GM18907 (cell line): ENCODE results near the gene PTPRE.
A peak's percentile ranks its signal among the peaks of the same experiment; 100 is the strongest.

ENCODE experiments used
- ATAC-seq: cut with Tn5 transposase; IDR thresholded peaks from one replicate; pipeline ENCODE4 v1.9.1; 2021; ENCODE audit warnings: mild to moderate bottlenecking, moderate library complexity; ENCODE audit not compliant: unreplicated experiment

Gene PTPRE

GRCh38 chr10:128018236-128018635 is 111.3 kb downstream of the PTPRE start:
- ATAC-seq, result no peak

DNA sequence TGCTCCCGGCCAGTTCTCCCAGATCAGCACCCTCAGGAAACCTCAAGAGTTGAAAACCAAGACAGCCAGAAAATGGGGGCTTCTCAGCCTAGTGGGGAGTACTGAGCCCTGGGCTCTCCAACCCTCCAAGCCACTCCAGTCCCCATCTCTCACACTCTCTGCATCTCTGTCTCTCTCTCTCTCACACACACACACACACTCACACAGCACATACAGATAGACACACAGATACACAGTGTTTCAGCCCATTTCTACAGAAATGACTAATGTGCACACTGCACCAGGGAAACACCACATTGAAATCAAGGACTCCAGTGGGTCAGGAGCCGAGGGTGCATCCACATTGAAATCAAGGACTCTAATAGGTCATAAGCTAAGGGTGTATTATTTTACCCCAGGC is 111.8 kb downstream of the PTPRE start:
- no peak for ATAC-seq

DNA sequence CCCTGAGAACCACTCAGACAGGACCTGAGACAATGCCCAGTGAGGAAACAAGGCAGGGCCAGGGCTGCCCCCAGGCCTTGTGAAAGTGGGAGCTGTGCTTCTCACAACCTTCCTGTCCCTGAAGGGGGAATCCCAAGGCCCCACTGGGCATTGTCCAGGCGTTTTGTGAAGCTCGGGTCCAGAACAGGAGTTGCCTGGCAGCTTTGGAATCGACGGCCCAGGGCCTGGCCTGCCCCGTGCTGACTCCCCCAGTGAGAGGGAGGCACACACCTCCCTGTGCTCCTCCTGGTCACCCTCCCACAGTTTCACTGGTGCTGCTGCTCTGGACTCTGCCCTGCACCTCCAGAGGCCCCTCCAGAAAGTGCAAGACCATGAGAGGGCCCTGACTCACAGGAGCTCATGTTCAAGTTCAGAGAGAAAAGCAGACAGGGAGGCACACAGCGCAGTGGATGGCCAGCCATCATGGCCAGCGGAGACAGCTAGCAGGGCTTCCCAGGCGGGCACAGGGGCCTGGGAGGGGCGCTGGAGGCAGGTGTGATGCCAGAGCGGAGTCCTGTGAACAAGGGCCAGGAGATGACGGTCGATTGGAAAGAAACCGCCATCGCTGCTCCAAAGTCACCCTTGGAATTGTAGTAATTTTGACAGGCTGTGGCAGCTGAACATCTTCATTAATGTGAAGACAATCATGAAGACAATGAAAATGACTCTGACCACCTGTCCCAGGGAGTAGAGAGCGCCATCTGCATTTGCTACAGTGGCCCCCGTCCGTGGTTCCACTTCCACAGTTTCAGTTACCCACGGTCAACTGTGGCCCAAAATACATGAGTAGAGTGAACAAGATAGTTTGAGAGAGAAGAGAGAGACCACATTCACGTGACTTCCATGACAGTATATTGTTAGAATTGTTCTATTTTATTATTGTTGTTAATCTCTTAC is 115.6 kb downstream of the PTPRE start:
- no peak for ATAC-seq

DNA sequence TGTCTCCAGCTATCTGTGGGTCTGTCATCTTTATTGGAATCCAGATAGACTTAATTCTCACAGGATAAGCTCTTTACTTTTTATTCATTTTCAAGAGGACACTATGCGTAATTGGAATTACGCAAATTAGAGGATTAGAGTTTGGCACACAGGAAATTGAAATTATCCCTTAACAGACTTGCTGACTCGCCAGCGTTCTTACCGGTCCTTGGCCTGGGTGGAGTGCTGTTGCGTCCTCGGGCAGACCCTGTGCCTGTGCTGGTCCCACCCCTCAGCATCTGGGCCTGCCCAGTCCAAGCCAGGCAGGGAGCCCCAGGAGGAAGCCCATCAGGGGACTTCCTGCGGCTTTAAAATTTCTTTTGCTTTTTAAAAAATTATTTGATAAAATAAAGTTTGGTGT is 117.5 kb downstream of the PTPRE start:
- no peak for ATAC-seq

DNA sequence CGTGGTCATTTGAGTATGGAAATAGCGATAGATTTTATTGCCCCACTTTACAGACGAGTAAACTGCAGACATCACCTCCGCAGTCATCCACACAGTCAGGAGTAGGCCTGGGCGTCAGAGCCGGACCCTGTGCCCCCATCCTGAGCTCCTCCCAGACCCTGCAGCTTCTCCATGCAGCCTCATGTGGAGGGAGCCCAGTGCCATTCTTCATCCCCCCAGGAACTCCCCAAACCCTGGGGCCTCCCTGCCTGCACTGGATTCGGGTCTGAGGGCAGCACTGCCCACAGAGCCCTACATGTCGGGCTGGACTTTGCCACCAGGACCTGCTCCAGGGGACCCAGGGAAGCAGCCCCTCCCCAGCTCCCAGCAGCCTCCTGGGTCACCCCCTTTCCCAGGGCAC is 118.5 kb downstream of the PTPRE start:
- ATAC-seq, result no peak

DNA sequence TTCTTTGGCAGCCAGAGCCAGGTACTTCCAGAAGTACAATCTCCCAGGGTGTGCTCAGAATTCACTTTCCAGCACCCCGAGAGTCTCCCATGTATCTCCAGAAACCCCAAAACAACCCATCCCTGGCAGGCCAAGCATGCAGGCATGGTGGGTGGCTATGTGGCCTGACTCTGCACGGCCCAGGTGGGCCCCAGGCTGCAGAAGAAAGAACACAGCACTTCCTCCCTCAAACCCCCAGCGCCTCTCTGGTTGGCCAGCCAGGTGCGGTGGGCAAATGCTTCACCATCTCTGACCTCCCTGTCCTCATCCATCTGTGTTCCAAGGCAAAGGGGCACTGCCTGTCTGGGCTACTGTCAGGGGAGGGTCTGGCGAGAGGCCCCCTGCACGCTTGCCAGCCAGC is 119.0 kb downstream of the PTPRE start:
- ATAC-seq, result no peak

DNA sequence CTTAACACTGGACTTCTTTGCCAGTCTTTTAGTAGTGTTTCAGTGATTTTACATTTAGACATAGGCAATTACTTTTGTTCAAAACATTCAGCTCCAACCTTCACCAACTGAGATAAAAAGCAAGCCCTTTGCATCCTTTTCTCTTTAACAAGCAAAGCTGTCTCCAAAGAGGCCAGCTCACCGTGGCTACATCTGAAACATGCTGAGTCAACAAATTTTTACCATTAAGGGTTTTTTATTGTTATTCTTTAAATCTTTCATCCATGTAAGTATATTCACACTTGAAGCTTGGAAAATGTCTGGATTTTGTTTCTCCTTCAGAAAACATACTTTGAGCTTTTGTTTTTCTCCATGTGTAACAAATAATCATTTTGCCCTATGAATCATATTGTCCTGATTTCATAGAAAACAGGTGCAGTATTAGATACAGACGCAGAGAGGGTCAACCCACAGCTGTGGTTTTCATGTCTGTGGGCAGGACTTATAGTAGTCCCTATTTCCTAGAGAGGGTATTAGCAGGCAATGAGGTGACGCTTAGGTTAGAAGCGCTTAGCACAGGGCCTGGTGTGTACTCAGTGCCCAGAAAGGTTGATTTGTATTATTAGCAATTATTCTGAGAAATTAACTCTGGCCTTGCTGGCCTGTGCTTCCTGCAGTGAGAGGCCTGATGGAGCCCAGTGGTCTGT is 119.9 kb downstream of the PTPRE start:
- ATAC-seq, result peak; percentile 70

DNA sequence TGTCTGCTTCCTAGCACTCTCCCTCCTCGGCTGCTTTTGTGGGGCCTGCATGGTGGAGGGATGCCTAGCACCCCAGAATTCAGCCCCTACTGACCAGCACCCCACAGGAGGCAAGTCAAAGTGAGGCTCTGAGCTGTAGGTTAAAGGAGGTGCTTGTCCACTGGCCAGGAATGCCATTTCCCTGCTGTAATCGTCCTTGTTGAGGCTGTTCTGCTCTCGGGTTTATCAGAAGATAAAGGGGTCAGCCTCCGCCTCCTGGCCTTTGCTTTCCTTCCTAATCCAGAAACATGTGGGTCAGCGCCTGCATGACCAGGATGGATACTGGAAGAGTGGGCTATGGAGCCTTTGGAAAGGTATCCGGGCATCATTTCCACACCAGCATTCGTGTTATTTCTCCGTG is 120.4 kb downstream of the PTPRE start:
- no peak for ATAC-seq

GRCh38 chr10:128027822-128028507 is 121.1 kb downstream of the PTPRE start:
- no peak for ATAC-seq

- no peak for ATAC-seq
Observed at GRCh38 chr10:128028508-128029289, 121.8 kb downstream of the PTPRE start.

GRCh38 chr10:128029290-128029651 is 122.4 kb downstream of the PTPRE start:
- no peak for ATAC-seq

DNA sequence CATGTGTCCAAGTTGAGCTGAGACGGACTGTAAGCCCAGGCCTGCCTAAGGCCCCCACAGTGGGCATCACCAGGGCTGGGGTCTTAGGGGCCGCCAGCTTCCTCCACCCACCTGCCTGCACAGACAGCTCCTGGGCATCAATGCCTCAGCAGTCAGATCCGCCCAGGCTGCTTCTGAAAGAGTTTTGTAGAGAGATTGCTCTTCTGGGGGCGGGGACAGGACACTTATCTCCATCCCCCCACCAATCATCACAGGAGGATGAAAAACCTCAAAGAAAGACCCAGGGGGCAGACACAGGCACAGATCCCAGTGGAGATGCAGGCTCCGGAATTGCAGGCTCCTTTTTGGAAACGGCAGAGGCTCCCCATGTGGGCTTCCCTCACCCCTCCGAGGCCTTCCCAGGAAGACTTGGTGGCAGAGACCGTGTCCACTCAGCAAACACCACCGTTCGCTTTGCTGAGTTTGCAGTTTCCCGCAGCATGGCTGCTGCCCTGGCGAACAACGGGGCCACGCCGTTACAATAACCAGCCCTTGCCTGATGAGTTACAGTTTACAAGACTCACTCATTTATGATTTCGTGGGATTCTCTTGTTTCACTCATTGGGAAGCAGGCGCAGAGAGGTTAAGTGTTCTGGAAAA is 122.9 kb downstream of the PTPRE start:
- no peak for ATAC-seq

- ATAC-seq, result no peak
Observed at GRCh38 chr10:128030498-128031072, 123.7 kb downstream of the PTPRE start.

DNA sequence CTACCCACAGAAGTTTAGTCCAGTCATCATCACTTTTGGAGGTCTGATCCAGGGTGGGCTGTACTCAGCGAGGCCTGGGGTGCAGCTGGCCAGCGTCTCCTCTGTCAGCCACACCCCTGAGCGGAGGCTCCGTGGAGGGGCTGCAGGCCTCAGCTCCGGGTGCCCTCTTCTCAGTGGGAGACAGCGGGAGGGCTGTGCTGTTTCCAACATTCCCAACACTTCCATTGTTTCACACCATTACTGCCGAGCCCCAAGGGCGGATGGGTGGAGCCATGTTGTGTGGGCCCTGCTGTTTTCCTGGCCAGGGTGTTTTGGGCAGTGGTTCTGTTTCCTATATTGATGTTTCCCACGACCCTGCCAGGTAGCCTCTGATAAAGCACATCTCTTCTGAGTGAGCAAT is 124.3 kb downstream of the PTPRE start:
- no peak for ATAC-seq

DNA sequence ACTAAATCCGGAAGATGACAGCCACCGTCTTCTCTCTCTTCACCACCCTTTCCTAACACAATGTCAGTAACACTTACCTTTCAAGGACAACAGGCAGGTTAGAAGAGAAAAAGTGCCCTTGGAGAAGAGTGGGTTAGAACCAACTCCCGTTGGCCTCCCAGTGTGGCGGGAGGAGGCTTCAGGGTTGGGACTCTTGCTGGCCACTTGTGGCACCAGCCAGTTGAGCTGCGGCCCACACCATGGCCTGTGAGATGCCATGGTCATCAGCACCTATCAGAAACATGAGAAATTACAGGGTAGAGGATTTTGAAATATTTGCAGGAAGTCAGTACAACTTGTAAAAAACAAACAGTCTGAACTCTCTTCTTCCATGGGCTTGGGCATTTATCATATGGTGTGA is 125.6 kb downstream of the PTPRE start:
- ATAC-seq, result no peak

GRCh38 chr10:128035557-128035973 is 128.7 kb downstream of the PTPRE start:
- ATAC-seq, result peak; percentile 71

DNA sequence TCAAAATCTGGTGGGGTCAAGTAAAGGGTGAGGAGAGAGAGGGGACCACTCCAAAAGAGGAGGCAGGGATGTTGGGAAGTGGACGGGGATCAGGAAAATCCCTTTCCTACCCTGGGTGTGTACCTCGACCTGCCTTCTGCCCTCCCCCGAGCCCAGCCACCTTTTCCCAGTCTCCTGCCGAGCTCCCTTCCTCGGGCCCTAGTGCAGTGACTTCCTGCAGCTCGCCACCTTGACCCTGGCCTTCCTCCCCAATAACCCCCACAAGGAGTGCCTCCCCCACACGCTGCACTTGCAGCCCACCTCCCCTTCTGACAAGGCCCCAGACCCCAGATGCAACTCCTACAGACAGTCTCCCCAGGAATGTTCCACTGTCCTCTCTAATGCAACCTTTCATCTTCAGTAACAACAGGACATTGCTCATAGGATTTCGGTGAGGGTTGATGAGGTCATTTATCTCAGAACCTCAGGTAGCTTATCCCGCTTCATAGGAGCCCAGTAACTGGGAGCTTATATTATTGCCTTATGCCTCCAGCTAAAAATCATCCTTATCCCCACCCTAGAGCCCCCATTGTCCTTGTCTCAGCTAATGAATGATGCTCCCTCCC is 129.2 kb downstream of the PTPRE start:
- ATAC-seq, result no peak

DNA sequence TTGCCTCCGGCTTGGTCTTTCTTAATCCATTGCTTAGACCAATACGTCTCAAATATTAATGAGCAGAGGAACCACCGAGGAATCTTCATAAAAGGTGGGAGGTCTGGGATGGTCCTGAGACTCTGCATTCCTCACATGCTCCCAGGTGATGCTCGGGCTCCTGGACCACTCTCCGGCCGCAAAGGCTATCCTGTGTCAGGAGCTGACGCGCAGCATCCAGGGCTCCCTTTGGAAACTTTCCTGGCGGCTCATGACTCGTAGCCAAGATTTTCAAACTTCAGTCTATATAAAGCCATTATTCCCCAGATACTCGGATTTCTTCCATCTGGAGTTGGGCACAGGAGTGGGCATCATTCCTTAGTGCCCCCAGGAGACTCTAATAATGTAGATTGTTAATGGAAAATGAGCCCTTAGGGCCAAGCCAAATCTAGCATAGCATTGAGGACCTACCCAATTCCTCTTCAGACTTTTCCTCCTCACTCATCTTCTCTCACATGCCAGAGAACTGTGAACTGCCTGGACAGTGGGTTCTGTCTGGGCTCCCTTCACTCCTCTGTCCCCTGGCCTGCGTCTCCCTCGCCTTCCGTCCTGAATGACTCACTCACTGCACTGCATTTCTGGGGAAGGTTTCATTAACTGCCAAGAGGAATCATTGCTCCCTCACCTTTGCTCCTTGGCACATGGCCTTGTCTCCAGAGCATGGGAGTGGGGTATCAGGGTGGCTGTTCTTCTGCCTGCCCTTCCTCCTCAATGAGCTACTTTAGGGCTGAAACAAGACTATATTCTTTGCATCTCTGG is 130.0 kb downstream of the PTPRE start:
- no peak for ATAC-seq

DNA sequence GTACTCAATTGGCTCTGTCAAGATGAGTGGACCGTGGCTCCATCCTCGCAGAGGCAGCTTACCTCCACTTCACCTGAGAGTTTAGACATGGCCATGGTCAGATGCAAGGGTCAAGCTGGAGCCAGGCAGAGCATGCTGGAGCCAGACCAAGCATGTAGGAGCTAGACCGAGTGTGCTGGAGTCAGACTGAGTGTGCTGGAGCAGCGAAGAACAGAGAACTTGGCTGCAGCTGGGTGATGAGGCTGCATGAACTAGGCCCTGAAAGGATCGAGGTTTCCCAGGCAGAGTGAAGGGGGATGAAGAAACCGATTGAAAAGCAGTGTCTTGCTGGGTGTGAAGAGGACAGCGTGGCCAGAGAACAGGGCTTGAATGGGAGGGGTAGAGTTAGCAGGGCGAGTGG is 133.2 kb downstream of the PTPRE start:
- ATAC-seq, result no peak
